Osteoblast (primary cell): Measurements from ENCODE around the gene DRD4. TPM values are rescaled to one million over a fixed set of nuclear protein-coding genes. Genes with fewer than 3 reads are reported as not detected.

Experiments
- DNase-seq: peaks from one replicate; pipeline ENCODE4 v3.0.0; 2011; ENCODE audit warnings: low spot score, mixed read lengths; ENCODE audit not compliant: insufficient read length; ENCODE audit errors: missing footprints
- H2AFZ ChIP-seq: 2 replicates; pipeline ENCODE4 v1.6.0; 2011; ENCODE audit warnings: mild to moderate bottlenecking, low read length
- H3K27ac ChIP-seq: 2 replicates; pipeline ENCODE4 v1.5.1; 2011; ENCODE audit warnings: mild to moderate bottlenecking, low read depth, low read length, moderate library complexity
- H3K27me3 ChIP-seq: 2 replicates; pipeline ENCODE4 v1.6.0; 2012; ENCODE audit warnings: mild to moderate bottlenecking, control low read depth, inconsistent platforms, low read length, moderate library complexity; ENCODE audit not compliant: insufficient read depth
- H3K36me3 ChIP-seq: 2 replicates; pipeline ENCODE4 v1.5.1; 2011; ENCODE audit warnings: mild to moderate bottlenecking, low read length, control low read depth, moderate library complexity; ENCODE audit not compliant: insufficient read depth
- H3K4me1 ChIP-seq: 2 replicates; pipeline ENCODE4 v1.5.1; 2011; ENCODE audit warnings: mild to moderate bottlenecking, low read length, control low read depth, moderate library complexity; ENCODE audit not compliant: insufficient read depth
- H3K4me2 ChIP-seq: 2 replicates; pipeline ENCODE4 v1.6.0; 2011; ENCODE audit warnings: mild to moderate bottlenecking, low read length; ENCODE audit not compliant: insufficient read depth
- H3K4me3 ChIP-seq: fragments of 200-600 bp; sonication (generic); 3 replicates; pipeline ENCODE4 v1.5.1; 2012; ENCODE audit warnings: mild to moderate bottlenecking, low read length, inconsistent platforms; ENCODE audit not compliant: insufficient read depth
- H3K79me2 ChIP-seq: 2 replicates; pipeline ENCODE4 v1.6.0; 2012; ENCODE audit warnings: mild to moderate bottlenecking, low read length, control low read depth, inconsistent platforms; ENCODE audit not compliant: insufficient read depth
- H3K9me3 ChIP-seq: 2 replicates; pipeline ENCODE4 v1.5.1; 2011; ENCODE audit warnings: low read depth, low read length, control low read depth
- H4K20me1 ChIP-seq: 2 replicates; pipeline ENCODE4 v1.6.0; 2012; ENCODE audit warnings: mild to moderate bottlenecking, low read length, control low read depth; ENCODE audit not compliant: insufficient read depth
- CTCF ChIP-seq: IDR thresholded peaks from 2 replicates; pipeline ENCODE4 v1.5.1; 2011; ENCODE audit warnings: mild to moderate bottlenecking, low read depth, low read length, moderate library complexity; ENCODE audit errors: extremely low read depth
- total RNA-seq: library from RNA; depleted of rRNA; stranded (reverse); fragments of >200 nt; gene quantifications from 2 replicates; pipeline ENCODE4 v1.2.3, GENCODE V29; 2012

The DRD4 gene
- total RNA-seq, 1 donor: not detected

- H2AFZ ChIP-seq: no peak overlapping the region
- no peak overlapping the region for H3K27ac ChIP-seq
- H3K4me2 ChIP-seq: no peak overlapping the region
- H3K4me1 ChIP-seq: peaks cover 10% of the 10 kb centered on the region
- peaks cover 55% of the 10 kb centered on the region for H3K36me3 ChIP-seq
- no peak overlapping the region for H3K4me3 ChIP-seq
- no peaks in the 10 kb centered on the region for H3K27me3 ChIP-seq
- DNase-seq: peak; percentile 90
- no peaks in the 10 kb centered on the region for H3K9me3 ChIP-seq
- peak; percentile 26 for TF ChIP-seq CTCF
- peaks cover 32% of the 10 kb centered on the region for H4K20me1 ChIP-seq
- H3K79me2 ChIP-seq: no peaks in the 10 kb centered on the region
Measured at GRCh38 chr11:612201-612960, 24.7 kb upstream of the DRD4 start.

- H3K27me3 ChIP-seq: no peaks in the 10 kb centered on the region
- H4K20me1 ChIP-seq: peaks cover 32% of the 10 kb centered on the region
- H3K36me3 ChIP-seq: peaks cover 49% of the 10 kb centered on the region
- no peak overlapping the region for H3K4me2 ChIP-seq
- no peak overlapping the region for H2AFZ ChIP-seq
- peaks cover 10% of the 10 kb centered on the region for H3K4me1 ChIP-seq
- TF ChIP-seq CTCF: no peak
- H3K4me3 ChIP-seq: no peak overlapping the region
- no peak for DNase-seq
- H3K9me3 ChIP-seq: no peaks in the 10 kb centered on the region
- no peaks in the 10 kb centered on the region for H3K79me2 ChIP-seq
- no peak overlapping the region for H3K27ac ChIP-seq
Measured at GRCh38 chr11:612961-613300, 24.1 kb upstream of the DRD4 start.

- Histone ChIP-seq H2AFZ (no peak overlapping the region), H3K36me3 (peaks cover 44% of the 10 kb centered on the region), H3K79me2 (no peaks in the 10 kb centered on the region), H3K4me2 (no peak overlapping the region), H3K9me3 (no peaks in the 10 kb centered on the region), H4K20me1 (peaks cover 32% of the 10 kb centered on the region), H3K4me3 (no peak overlapping the region), H3K4me1 (peaks cover 10% of the 10 kb centered on the region), H3K27me3 (no peaks in the 10 kb centered on the region), H3K27ac (no peak overlapping the region)
- DNase-seq: peak; percentile 85
- TF ChIP-seq CTCF: no peak
Measured at GRCh38 chr11:613369-613968, 23.6 kb upstream of the DRD4 start.

GRCh38 chr11:614021-614622 lies 22.9 kb upstream of the DRD4 start:
- DNase-seq: peak; percentile 87
- Histone ChIP-seq H3K4me3 (no peak overlapping the region), H4K20me1 (peaks cover 32% of the 10 kb centered on the region), H3K36me3 (peaks cover 38% of the 10 kb centered on the region), H3K4me1 (peaks cover 10% of the 10 kb centered on the region), H3K27ac (peak overlapping the region; percentile 33), H3K9me3 (no peaks in the 10 kb centered on the region), H2AFZ (no peak overlapping the region), H3K27me3 (no peaks in the 10 kb centered on the region), H3K4me2 (no peak overlapping the region), H3K79me2 (no peaks in the 10 kb centered on the region)
- TF ChIP-seq CTCF: no peak
